Erythroblast (primary cell): Measurements from ENCODE around the gene APRT.

ENCODE experiments used
- GATA1 ChIP-seq: IDR thresholded peaks from 2 replicates; pipeline ENCODE4 v1.6.1; 2011; ENCODE audit warnings: low read depth, mild to moderate bottlenecking, control low read depth, low read length, moderate library complexity
- POLR2A ChIP-seq: IDR thresholded peaks from 2 replicates; pipeline ENCODE4 v1.6.1; 2011; ENCODE audit warnings: mild to moderate bottlenecking, low read length

DNA sequence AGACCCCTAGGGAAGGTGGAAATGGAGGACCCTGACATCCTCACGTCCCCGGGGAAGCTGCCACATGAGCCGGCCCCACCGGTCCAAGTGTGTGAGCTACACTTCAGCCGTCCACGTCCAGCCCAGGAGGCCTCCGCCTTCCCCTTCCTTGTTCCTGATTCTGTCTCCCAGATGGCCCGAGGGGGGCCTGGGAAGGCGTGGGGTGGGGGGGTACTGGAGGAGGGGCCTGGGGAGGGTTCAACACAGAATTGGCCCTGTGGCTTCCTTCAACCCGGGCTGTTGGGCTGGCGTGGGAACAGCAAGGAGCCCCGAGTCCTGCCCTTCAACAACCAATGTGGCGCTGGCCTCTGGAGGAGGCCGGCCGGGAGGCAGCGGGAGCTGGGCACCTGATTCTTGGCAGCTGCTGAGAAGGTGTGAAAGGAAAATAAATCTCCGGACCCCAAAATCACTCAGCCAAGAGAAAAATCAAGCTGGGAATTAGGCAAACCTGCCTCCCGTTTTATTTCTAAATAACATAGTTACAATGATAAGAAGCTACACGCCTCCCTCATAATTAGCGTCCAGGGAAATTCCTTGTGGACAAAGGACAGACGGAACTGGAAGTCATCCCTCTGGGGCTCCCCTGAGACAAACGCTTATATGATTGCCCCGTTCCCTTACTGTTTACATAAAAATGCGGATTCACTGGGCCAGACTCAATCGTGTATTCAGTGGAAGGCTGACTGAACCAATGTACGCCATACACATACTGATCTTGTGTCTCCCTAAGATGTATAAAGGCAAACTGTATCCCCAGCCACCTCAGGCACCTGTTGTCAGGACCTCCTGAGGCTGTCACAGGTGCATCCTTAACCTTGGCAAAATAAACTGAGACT is 1.8 kb upstream of the APRT start:
- TF ChIP-seq POLR2A (no peak), GATA1 (no peak)
